Measurements from ENCODE around the gene IGFALS. TPM values are rescaled to one million over a fixed set of nuclear protein-coding genes. Genes with fewer than 3 reads are reported as not detected.
A peak's percentile ranks its signal among the peaks of the same experiment; 100 is the strongest.
"Not testable (repeated sequence)": the region's sequence is repeated elsewhere in the genome, so short reads cannot be mapped to it uniquely, and the experiment has no call there.

IGFALS gene
- polyA plus RNA-seq, 3 donors = 1.4 to 4.0 (median 2.1) TPM

- no peak for DNase-seq (ENCODE audit: extremely low read depth in 1 of 11, low read depth in 9 of 11, low spot score in 4 of 11)
These were observed 26.8 kb upstream of the IGFALS start for GRCh38 chr16:1820096-1820945.

- no peak for DNase-seq (ENCODE audit: extremely low read depth in 1 of 11, low read depth in 9 of 11, low spot score in 4 of 11)
These were observed 26.1 kb upstream of the IGFALS start for GRCh38 chr16:1819611-1820010.

GRCh38 chr16:1818873-1819525 is 25.5 kb upstream of the IGFALS start:
- no peak for DNase-seq (ENCODE audit: extremely low read depth in 1 of 11, low read depth in 9 of 11, low spot score in 4 of 11)

GRCh38 chr16:1818204-1818872 is 24.8 kb upstream of the IGFALS start:
- no peak for DNase-seq (ENCODE audit: extremely low read depth in 1 of 11, low read depth in 9 of 11, low spot score in 4 of 11)

- no peak for DNase-seq (ENCODE audit: extremely low read depth in 1 of 11, low read depth in 9 of 11, low spot score in 4 of 11)
These were observed 24.2 kb upstream of the IGFALS start for GRCh38 chr16:1817716-1818115.

- DNase-seq (ENCODE audit: extremely low read depth in 1 of 11, low read depth in 9 of 11, low spot score in 4 of 11) = no peak
These were observed 23.7 kb upstream of the IGFALS start for GRCh38 chr16:1817276-1817589.

- DNase-seq (ENCODE audit: extremely low read depth in 1 of 11, low read depth in 9 of 11, low spot score in 4 of 11) = no peak
These were observed 23.1 kb upstream of the IGFALS start for GRCh38 chr16:1816396-1817275.

- DNase-seq (ENCODE audit: extremely low read depth in 1 of 11, low read depth in 9 of 11, low spot score in 4 of 11) = no peak
These were observed 22.0 kb upstream of the IGFALS start for GRCh38 chr16:1815461-1815860.

GRCh38 chr16:1812732-1813163 is 19.2 kb upstream of the IGFALS start:
- peak in 5 of 11 donors; percentile 50 to 66 (median 54) for DNase-seq (ENCODE audit: extremely low read depth in 1 of 11, low read depth in 9 of 11, low spot score in 4 of 11)

- no peak for DNase-seq (ENCODE audit: extremely low read depth in 1 of 11, low read depth in 9 of 11, low spot score in 4 of 11)
These were observed 17.0 kb upstream of the IGFALS start for GRCh38 chr16:1810536-1810935.

- DNase-seq (ENCODE audit: extremely low read depth in 1 of 11, low read depth in 9 of 11, low spot score in 4 of 11) = no peak
These were observed 16.6 kb upstream of the IGFALS start for GRCh38 chr16:1810106-1810505.

GRCh38 chr16:1809281-1809801 is 15.8 kb upstream of the IGFALS start:
- DNase-seq (ENCODE audit: extremely low read depth in 1 of 11, low read depth in 9 of 11, low spot score in 4 of 11) = no peak

GRCh38 chr16:1808691-1809090 is 15.2 kb upstream of the IGFALS start:
- DNase-seq (ENCODE audit: extremely low read depth in 1 of 11, low read depth in 9 of 11, low spot score in 4 of 11) = no peak

- no peak for DNase-seq (ENCODE audit: extremely low read depth in 1 of 11, low read depth in 9 of 11, low spot score in 4 of 11)
These were observed 14.1 kb upstream of the IGFALS start for GRCh38 chr16:1807626-1808025.

- DNase-seq (ENCODE audit: extremely low read depth in 1 of 11, low read depth in 9 of 11, low spot score in 4 of 11) = no peak
These were observed 7.2 kb upstream of the IGFALS start for GRCh38 chr16:1800701-1801100.

- not testable (repeated sequence) for DNase-seq (ENCODE audit: extremely low read depth in 1 of 11, low read depth in 9 of 11, low spot score in 4 of 11)
These were observed 5.8 kb upstream of the IGFALS start for GRCh38 chr16:1799263-1799662.

GRCh38 chr16:1794908-1795666 is 1.6 kb upstream of the IGFALS start:
- no peak for DNase-seq (ENCODE audit: extremely low read depth in 1 of 11, low read depth in 9 of 11, low spot score in 4 of 11)

GRCh38 chr16:1794221-1794871 is 841 bp upstream of the IGFALS start:
- DNase-seq (ENCODE audit: extremely low read depth in 1 of 11, low read depth in 9 of 11, low spot score in 4 of 11) = no peak
